GM18507 (cell line): ENCODE results near the gene LRRC8B.

Source experiments
- DNase-seq: peaks from one replicate; pipeline ENCODE4 v3.0.0; 2011; ENCODE audit warnings: low read depth; ENCODE audit not compliant: insufficient read length; ENCODE audit errors: extremely low spot score
- FAIRE-seq: peaks from 2 replicates; lab custom pipeline; 2011; peaks lifted over from hg19 to GRCh38; lab: Jason Lieb, UNC

LRRC8B gene

GRCh38 chr1:89545264-89546038 is 20.8 kb downstream of the LRRC8B start:
- FAIRE-seq = no peak

GRCh38 chr1:89546082-89546889 is 21.7 kb downstream of the LRRC8B start:
- DNase-seq = no peak
- FAIRE-seq = peak; percentile 31

More at GRCh38 chr1:89545264-89546038, 20.8 kb downstream of the LRRC8B start:
- DNase-seq = no peak

GRCh38 chr1:89546934-89547562 is 22.4 kb downstream of the LRRC8B start:
- DNase-seq = no peak
- FAIRE-seq = peak; percentile 12

GRCh38 chr1:89547563-89548116 is 23.0 kb downstream of the LRRC8B start:
- DNase-seq (no peak), FAIRE-seq (no peak)

GRCh38 chr1:89548122-89548857 is 23.7 kb downstream of the LRRC8B start:
- peak; percentile 74 for FAIRE-seq
- DNase-seq = no peak

- no peak for DNase-seq
- FAIRE-seq = no peak
Measured at GRCh38 chr1:89550995-89551394, 26.4 kb downstream of the LRRC8B start.

GRCh38 chr1:89552471-89553081 is 27.9 kb downstream of the LRRC8B start:
- FAIRE-seq (peak; percentile 87), DNase-seq (peak; percentile 14)

GRCh38 chr1:89553157-89553556 is 28.5 kb downstream of the LRRC8B start:
- DNase-seq (no peak), FAIRE-seq (no peak)

GRCh38 chr1:89555550-89555949 is 30.9 kb downstream of the LRRC8B start:
- FAIRE-seq = no peak
- no peak for DNase-seq

GRCh38 chr1:89556726-89557444 is 32.3 kb downstream of the LRRC8B start:
- no peak for FAIRE-seq

GRCh38 chr1:89557445-89557825 is 32.8 kb downstream of the LRRC8B start:
- no peak for DNase-seq
- no peak for FAIRE-seq

More at GRCh38 chr1:89556726-89557444, 32.3 kb downstream of the LRRC8B start:
- DNase-seq = no peak

GRCh38 chr1:89557956-89558355 is 33.3 kb downstream of the LRRC8B start:
- DNase-seq (no peak), FAIRE-seq (no peak)

- FAIRE-seq = no peak
- no peak for DNase-seq
Measured at GRCh38 chr1:89563957-89564604, 39.5 kb downstream of the LRRC8B start.

GRCh38 chr1:89565521-89565920 is 40.9 kb downstream of the LRRC8B start:
- no peak for FAIRE-seq
- no peak for DNase-seq

GRCh38 chr1:89566761-89567174 is 42.1 kb downstream of the LRRC8B start:
- FAIRE-seq (no peak), DNase-seq (no peak)

- FAIRE-seq (no peak), DNase-seq (no peak)
Measured at GRCh38 chr1:89567797-89568196, 43.2 kb downstream of the LRRC8B start.

GRCh38 chr1:89573410-89573809 is 48.8 kb downstream of the LRRC8B start:
- FAIRE-seq = no peak
- DNase-seq = no peak

GRCh38 chr1:89574621-89575020 is 50.0 kb downstream of the LRRC8B start:
- no peak for DNase-seq
- no peak for FAIRE-seq
